GM21723 (cell line): ENCODE results near the gene SEMA3A.
A peak's percentile ranks its signal among the peaks of the same experiment; 100 is the strongest.

Experiments used
- ATAC-seq: cut with Tn5 transposase; IDR thresholded peaks from one replicate; pipeline ENCODE4 v1.9.1; 2021; ENCODE audit warnings: mild to moderate bottlenecking, moderate library complexity; ENCODE audit not compliant: unreplicated experiment

The SEMA3A gene

DNA sequence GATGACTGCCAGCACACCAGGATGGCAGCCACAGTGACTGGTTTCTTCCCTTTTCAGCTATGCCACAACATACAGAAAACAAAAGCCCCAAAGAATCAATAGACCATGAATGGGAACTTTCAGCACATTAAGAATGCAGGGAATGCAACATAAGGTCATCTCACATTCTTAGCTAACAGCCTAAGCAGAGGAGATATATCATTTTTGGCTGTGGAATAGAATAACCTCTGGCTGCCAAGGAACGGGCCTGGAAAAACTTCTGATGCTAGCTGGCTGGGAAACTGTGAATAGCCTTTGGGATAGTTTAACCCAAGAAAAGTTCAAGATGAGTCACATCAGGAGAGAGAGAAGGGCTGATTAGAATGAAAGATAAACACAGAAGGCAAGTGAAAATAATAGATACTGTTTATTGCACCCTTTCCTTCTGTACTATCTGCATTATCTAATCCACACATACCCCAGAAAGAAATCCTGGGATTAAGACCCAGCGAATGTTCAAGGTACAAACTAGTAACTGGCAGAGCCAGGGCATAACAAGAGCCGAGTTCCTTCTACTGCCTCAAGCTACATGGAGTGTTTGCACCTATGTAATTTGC is 169.2 kb downstream of the SEMA3A start:
- ATAC-seq: no peak

DNA sequence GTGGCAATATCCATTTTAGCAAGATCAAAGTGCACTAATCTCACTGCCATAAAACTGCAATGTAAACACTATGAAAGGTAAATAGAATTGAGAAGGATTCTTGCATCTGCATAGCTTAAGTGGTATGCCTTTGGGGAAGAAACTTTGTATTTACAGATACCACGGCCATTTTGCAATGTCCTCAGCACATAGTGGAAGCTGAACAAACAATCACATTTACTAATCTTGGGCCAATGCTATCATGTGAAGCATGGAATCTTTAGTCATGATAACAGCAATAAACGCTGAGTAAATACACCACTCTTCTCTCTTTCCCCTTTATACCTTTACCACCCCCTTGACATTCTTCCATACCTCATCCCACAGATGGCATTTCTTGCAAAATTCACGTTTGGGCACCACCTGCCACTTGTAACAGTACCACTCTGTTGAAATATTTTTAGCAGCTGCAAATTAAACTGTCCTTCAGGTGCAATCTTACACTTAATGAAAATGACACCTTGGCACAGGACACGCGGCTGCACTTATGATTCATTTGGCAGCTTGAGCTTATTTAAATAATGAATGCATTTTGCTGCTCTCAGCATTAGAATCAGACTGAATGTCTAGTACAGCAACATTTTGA is 171.8 kb downstream of the SEMA3A start:
- no peak for ATAC-seq

DNA sequence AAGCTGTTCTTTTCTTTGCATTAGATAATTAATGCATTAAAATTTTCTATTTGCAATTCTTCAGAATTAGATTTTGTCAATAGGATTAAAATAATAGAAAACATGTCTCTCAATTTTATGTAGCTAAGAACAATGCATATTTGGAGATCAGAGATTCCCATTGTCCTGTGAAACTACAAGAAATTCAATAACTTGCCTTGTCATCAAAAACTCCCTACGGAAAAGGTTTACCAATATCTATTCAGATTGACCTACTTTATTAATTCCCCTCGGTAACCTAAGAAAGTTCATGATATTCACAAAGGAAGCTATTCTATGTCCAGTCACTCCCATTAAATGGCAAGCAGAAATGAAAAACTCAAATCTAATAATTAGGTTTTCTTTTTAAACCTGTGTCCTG is 172.6 kb downstream of the SEMA3A start:
- no peak for ATAC-seq

DNA sequence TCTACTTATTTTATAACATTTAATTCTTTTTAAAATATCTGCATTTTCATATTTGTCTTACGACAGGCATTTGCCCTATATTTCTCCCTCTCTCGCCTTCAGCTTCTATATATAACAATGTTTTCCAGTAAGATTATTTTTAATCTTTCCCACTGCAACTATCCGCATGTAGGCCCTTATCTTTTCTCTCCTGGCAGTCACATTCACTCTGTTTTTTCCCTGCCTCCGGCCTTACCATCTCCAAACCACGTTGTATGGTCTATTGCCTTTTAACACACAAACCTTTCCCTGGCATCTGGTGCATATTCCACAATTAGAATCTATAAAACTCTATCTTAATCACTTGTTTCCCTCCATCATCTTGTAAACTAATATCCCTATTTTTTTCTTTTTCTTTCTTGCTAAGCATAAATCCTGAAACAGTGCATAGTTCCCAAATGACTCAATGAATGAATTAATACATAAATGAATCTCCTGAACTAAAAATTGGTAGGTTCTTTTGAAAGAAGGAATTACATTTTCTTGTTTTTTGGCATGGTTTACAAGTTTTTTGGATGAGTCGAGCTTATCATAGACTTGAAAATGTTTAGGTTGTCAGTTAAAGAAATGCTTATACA is 173.2 kb downstream of the SEMA3A start:
- ATAC-seq: no peak

DNA sequence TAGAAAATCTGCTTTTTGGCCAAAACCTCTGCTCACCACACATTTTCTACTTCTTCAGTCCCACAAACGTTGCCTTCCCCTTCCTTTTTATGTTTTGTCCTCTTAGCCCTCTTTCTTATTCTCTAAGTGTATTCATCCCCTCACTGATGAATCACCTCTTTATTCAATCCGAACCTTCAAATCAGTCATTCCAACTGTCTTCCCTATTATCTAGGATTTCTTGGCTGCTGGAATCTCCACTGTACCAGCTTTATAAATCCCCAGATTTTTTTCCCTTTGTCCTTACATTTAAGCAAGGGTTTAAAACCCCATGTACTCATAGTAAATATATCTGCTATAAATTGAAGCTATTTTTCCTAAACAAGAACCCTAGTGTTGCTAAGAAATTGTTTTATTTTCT is 176.9 kb downstream of the SEMA3A start:
- no peak for ATAC-seq

DNA sequence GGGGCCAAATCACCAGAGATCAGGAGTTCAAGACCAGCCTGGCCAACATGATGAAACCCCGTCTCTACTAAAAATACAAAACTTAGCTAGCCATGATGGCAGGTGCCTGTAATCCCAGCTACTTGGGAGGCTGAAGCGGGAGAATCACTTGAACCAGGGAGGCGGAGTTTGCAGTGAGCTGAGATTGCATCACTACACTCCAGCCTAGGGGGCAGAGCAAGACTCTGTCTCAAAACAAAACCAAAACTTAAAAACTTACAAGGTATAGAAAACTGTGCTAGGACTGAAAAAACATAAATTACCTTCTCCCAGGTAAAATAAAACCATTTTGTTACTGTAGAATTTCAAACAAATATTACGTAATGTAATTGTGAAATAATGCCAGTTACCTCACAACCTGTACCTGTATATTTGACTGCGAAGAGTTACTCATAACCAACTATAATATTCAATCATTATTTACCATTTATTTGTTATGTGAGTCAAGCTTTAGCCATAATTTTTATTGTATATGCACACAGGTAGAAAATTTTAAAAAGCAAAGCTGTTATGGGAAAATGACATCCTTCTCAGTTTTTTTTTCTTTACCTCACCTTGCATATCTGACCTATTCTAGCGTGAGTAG is 180.9 kb downstream of the SEMA3A start:
- ATAC-seq: no peak

DNA sequence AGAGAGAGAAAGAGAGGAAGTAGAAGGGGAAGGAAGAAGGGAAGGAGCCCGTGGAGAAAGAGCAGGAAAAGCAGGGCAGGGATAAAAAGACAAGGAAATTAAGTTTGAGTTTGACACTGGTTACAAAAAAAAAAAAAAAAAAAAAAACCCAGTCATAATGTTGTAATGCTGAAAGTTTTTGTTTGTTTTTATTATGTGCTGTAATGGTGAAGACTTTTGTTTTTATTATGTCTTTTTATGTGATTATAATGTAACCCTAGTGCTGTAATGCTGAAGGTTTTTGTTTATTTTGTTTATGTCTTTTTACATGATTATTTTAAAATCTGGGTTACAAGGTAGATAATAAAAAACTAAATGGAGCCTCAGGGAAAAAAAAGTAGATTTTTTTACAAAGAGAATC is 184.8 kb downstream of the SEMA3A start:
- no peak for ATAC-seq

DNA sequence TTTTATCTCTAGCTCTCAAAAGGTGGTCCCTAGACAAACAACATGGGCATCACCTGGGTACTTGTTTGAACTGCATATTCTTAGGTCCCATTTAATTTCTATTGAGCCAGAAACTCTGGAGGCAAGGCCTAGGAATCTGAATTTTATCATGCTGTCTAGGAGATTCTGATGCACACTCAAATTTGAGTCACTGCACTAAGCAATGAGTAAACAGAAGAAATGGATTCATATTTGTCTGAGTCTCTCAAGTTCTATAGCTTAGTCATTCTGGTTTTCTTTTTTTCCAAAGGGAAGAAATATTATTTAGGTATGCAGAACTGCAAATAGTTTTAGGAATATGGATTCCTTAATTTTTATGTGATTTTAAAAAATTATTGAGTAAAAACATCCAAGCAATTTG is 185.5 kb downstream of the SEMA3A start:
- no peak for ATAC-seq

DNA sequence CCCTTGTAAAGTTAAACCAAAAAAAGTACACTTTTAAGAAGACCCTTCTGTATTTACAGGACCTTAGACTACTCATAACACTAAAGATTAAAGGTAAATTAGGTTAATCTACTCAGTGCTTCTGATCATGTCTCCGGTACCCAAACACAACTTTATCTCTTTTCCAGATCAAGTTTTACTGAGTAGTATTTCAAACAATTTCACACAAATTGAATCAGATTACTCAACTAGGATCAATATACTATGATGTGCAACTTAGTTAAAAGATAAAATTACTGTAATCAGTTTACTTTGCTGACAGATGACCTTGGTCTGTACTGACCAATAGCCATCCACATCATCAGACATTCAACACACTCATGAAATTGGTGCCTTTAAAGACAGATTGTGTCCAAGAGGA is 191.4 kb downstream of the SEMA3A start:
- ATAC-seq: no peak

DNA sequence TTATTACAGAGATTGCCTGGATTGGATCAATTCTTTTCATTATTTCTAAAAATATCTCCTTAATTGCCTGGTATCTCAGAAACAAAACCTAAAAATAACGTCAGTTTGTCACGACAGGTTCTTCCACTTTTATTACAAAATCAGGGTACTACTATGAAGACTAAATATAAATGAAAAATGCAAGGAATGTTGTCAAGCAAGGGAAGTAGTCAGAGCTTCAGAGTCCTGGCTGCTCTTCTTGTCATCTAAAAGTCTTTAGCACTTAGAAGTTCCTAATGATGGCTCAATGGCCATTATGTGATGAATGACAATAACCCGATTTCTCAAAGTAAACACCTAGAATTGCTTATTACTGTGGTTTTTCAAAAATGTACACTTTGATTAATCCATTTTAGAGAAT is 192.2 kb downstream of the SEMA3A start:
- ATAC-seq: no peak

DNA sequence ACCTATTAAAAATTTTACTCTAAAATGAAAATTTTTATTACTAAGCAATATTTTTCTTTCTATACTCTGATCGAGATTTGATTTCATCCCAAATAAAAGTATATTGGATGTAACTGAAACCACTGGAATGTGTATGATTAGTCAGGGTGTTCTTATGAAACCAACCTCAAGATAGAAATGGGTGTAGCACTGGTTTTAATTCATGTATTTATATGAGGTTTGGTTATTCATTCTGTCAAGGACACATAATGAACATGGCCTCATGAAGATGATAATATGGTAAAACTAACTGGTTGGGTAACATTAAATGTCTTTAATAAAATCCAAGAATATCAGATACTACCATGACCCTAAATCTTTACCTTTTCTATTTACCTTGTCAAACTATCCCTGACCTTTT is 197.7 kb downstream of the SEMA3A start:
- no peak for ATAC-seq

DNA sequence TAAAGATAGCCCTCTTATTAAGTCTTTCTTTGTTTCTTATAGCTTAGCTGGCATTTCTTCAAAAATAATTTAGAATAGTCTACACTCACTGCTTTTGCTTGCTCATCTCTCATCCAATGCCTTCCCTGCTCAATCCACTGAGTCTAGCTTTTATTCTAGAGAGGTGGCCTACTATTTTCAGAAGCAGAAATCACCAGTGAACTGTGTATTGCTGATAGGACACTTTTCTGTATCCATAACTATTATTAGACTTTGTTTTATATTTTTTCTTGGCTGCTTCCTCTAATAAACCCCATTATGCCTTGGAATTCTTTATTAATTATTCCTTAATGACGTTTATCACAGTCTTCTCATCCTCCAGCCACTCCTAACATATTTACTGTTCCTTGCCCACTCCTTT is 206.8 kb downstream of the SEMA3A start:
- ATAC-seq: no peak

DNA sequence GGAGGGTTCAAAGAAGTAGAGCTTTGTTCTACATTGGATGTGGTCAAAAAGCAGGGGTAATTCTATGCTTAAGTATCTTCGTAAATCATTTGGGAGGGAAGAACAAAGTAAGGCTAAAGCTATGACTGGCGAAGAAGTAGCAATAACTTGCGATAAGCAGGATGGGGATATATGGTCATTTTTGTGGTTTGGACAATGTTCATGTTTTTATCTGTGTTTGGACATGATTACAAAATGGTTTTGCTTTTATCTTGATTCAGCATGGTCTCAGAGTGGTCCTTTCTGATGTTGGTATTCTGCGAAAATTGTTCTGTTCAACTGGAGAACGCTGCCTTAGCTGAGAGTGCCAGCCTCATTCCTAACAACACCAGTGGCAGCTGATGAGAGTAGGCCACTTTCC is 208.8 kb downstream of the SEMA3A start:
- ATAC-seq: no peak

DNA sequence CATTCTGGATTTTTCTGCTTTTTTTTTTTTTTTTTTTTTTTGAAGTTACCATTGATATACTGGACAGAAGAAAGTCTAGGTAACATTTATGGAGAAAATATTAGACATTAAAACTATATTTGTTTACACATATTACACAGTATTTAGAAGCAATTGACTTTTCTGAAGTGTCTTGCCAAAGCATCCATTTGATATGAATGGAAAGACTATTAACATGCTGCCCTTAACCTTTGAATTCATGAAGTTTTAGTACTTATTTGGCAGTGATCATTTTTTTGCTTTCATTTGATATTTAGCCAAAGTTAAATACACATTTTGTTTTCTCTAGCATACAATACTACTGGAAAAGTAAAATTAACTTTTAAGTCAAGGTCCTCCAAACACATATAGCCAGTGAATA is 210.0 kb downstream of the SEMA3A start:
- no peak for ATAC-seq

DNA sequence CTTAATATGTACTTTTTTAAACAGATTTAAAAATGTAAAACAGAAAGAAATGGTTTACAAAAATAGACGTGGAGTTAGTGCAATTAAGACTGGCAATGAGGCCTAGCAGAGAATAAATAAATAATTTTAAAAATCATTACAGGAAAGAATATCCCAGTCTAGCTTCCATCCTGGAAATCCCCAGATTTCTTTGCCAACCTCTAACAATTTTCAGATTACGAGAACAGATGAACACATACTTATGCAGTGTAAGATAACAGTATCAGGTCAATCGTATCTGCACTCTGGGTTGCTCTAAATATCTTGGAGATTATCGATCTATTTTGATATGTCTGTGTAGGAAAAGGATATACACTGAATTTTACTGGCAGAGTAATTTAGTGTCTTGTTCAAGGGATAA is 210.5 kb downstream of the SEMA3A start:
- ATAC-seq: no peak

DNA sequence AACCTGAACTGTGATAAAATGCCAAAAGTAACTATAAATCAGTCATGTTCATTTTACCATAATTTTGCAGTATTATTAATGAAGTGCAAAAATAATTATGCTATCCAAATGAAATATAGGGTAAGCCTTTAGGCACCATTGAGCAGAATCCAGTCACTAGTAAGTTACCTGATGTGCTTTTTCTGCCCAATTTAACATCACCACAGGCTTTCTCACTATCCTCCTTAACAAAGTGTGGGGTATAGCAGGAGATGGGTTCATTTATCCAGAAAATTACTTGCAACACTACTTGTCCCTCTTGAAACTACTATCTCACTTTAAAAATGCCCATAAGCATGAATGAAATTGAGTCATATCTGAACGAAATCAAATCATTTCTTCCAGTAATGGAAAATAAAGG is 211.0 kb downstream of the SEMA3A start:
- ATAC-seq: no peak

DNA sequence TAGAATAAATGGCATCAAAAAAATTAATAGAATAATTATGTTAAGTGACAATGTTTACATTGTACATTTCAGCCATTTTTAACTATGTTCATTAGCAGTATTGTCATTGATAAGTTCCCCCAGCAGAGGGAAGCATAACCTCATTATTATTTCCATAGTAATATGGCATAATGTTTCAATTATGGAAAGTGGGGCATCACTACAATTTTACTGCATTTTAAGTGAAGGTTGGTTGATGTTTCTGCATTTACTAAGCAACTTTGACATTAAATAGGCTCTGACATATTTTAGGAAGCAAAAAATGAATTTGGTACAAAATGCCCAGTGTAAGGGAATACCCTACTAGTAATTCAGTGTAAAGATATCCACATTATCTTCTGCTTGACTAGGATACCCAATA is 218.3 kb downstream of the SEMA3A start:
- ATAC-seq: peak; percentile 89

DNA sequence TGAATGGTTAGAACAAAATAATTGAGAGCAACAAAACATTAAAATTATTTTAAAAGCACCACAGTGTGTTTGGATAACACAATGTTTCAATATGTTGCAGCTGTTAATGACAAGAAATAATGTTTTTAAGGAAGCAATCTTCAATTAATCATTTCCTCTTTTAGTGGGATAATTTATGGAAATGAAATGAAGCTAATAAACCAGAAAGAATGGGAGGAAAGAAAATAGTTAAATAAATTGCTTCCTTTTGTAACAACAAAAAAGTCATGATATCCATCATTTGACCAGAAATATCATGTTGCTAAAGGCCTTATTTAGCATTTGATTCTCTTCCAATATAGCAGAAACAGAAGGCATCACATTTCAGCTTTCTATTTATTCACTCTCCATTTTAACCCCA is 224.5 kb downstream of the SEMA3A start:
- ATAC-seq: no peak

DNA sequence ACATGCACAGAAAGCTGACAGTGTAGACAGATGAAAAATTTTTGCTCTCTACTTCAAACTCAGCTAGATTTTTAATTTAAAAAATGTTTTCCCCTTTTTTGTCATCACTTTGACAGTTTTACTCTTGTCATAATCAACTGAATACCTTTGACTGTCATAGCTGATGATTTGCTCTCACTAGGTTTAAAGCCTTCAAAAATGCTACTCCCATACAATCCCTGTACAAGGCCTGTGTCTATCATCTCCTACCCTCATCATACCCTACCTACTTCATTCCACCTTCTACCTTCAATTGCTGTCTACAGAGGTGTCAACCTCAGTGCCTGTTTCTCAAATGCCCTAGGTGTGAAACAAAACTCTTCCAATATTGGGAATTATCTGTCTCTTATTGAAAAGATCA is 230.3 kb downstream of the SEMA3A start:
- no peak for ATAC-seq

DNA sequence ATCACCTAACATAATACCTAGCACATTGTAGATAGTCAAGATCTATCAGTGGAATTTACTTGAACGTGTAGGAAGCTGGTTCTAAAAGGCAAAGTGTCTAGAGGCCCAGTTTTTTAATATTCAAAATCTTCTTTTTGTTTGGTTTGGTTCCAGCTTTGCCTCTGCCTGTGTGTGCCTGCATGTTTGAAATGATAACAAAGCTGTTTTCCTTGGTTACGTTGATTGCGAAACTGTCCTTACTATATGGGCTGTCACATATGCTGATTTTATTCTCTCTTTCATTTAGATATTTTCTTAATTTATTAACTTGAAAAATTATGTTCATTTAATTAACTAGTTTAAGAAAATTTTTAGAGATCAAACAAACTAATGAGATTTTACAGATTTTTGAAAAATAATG is 237.3 kb downstream of the SEMA3A start:
- no peak for ATAC-seq

DNA sequence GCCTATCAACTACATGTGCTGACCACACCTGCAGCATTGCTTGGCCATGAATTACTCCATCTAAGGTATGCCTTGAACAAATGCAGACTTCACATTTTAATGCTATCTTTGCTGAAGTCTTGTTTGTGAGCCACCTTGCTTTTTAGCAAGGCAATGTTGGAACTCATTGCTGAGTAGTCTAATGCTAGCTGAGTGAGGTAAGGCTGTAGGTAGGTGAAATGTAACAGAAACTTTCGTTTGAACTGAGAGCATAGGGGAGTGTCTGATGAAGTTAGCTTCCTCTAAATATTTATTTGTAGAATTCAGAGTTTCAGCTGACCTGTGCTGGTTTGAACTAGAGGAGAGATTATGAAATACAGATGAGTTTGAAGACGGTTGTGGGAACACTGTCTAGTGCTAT is 238.5 kb downstream of the SEMA3A start:
- ATAC-seq: no peak

DNA sequence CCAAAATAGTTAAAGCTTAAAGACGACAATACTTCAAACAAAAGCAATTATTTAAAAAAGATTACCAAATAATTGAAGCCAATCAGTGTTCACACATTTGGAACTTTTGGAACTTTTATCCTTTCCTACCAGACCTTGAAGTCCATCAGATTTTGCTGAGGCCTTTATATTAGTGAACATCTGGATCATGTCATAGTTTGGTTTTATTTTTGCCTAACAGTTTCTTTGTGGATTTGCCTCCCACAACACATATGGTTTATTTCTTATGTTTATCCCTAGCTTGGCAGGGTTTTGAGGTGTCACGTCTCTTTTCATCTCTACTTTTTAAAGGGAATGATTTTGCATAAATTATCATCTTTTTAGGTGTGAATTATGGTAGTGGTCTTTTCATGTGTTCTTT is 242.4 kb downstream of the SEMA3A start:
- ATAC-seq: no peak
